Neuron (in vitro differentiated cells): ENCODE results near the gene CTLA4.

Experiments
- H2AFZ ChIP-seq: one replicate; pipeline ENCODE4 v1.6.1; 2013; ENCODE audit warnings: low read depth, mild to moderate bottlenecking, inconsistent platforms, low read length, moderate library complexity
- H3K27me3 ChIP-seq: one replicate; pipeline ENCODE4 v1.6.1; 2013; ENCODE audit warnings: low read length; ENCODE audit not compliant: insufficient read depth
- H3K36me3 ChIP-seq: one replicate; pipeline ENCODE4 v1.6.1; 2013; ENCODE audit warnings: low read length; ENCODE audit not compliant: insufficient read depth
- H3K4me1 ChIP-seq: one replicate; pipeline ENCODE4 v1.6.1; 2013; ENCODE audit warnings: low read length; ENCODE audit not compliant: insufficient read depth
- H3K4me3 ChIP-seq: 2 replicates; pipeline ENCODE4 v1.5.1; 2013; ENCODE audit warnings: mild to moderate bottlenecking, low read length, moderate library complexity
- H3K9me3 ChIP-seq: one replicate; pipeline ENCODE4 v1.6.1; 2013; ENCODE audit warnings: low read length

The CTLA4 gene

GRCh38 chr2:203905656-203906055 is 38.1 kb downstream of the CTLA4 start:
- Histone ChIP-seq H3K4me3 (no peak overlapping the region), H3K27me3 (no peaks in the 10 kb centered on the region), H3K9me3 (no peaks in the 10 kb centered on the region), H3K36me3 (no peaks in the 10 kb centered on the region), H2AFZ (no peak overlapping the region), H3K4me1 (no peaks in the 10 kb centered on the region)

- Histone ChIP-seq H3K36me3 (no peaks in the 10 kb centered on the region), H3K4me3 (no peak overlapping the region), H3K27me3 (no peaks in the 10 kb centered on the region), H3K9me3 (no peaks in the 10 kb centered on the region), H2AFZ (no peak overlapping the region), H3K4me1 (no peaks in the 10 kb centered on the region)
Observed at GRCh38 chr2:203908066-203908796, 40.7 kb downstream of the CTLA4 start.

GRCh38 chr2:203908797-203909185 is 41.2 kb downstream of the CTLA4 start:
- Histone ChIP-seq H3K27me3 (no peaks in the 10 kb centered on the region), H2AFZ (no peak overlapping the region), H3K36me3 (no peaks in the 10 kb centered on the region), H3K4me1 (no peaks in the 10 kb centered on the region), H3K4me3 (no peak overlapping the region), H3K9me3 (no peaks in the 10 kb centered on the region)

- Histone ChIP-seq H2AFZ (no peak overlapping the region), H3K4me3 (no peak overlapping the region), H3K36me3 (no peaks in the 10 kb centered on the region), H3K4me1 (no peaks in the 10 kb centered on the region), H3K27me3 (no peaks in the 10 kb centered on the region), H3K9me3 (no peaks in the 10 kb centered on the region)
Observed at GRCh38 chr2:203909261-203909967, 41.8 kb downstream of the CTLA4 start.

- Histone ChIP-seq H3K9me3 (no peaks in the 10 kb centered on the region), H3K36me3 (no peaks in the 10 kb centered on the region), H3K27me3 (no peaks in the 10 kb centered on the region), H2AFZ (no peak overlapping the region), H3K4me1 (no peaks in the 10 kb centered on the region), H3K4me3 (no peak overlapping the region)
Observed at GRCh38 chr2:203909974-203910373, 42.4 kb downstream of the CTLA4 start.

- Histone ChIP-seq H3K4me1 (no peaks in the 10 kb centered on the region), H3K27me3 (peaks cover 2% of the 10 kb centered on the region), H3K9me3 (no peaks in the 10 kb centered on the region), H3K4me3 (no peak overlapping the region), H2AFZ (no peak overlapping the region), H3K36me3 (no peaks in the 10 kb centered on the region)
Observed at GRCh38 chr2:203913947-203914346, 46.4 kb downstream of the CTLA4 start.

GRCh38 chr2:203914546-203915182 is 47.1 kb downstream of the CTLA4 start:
- no peaks in the 10 kb centered on the region for H3K9me3 ChIP-seq
- no peak overlapping the region for H2AFZ ChIP-seq
- no peaks in the 10 kb centered on the region for H3K36me3 ChIP-seq
- H3K4me1 ChIP-seq: no peaks in the 10 kb centered on the region
- peaks cover 2% of the 10 kb centered on the region for H3K27me3 ChIP-seq
- H3K4me3 ChIP-seq: no peak overlapping the region

GRCh38 chr2:203915256-203915655 is 47.7 kb downstream of the CTLA4 start:
- H3K4me3 ChIP-seq: no peak overlapping the region
- H3K27me3 ChIP-seq: peaks cover 2% of the 10 kb centered on the region
- no peaks in the 10 kb centered on the region for H3K36me3 ChIP-seq
- no peak overlapping the region for H2AFZ ChIP-seq
- no peaks in the 10 kb centered on the region for H3K9me3 ChIP-seq
- H3K4me1 ChIP-seq: no peaks in the 10 kb centered on the region

- Histone ChIP-seq H3K36me3 (no peaks in the 10 kb centered on the region), H3K4me1 (no peaks in the 10 kb centered on the region), H3K4me3 (no peak overlapping the region), H3K9me3 (no peaks in the 10 kb centered on the region), H2AFZ (no peak overlapping the region), H3K27me3 (peaks cover 2% of the 10 kb centered on the region)
Observed at GRCh38 chr2:203916756-203917155, 49.2 kb downstream of the CTLA4 start.

- H3K36me3 ChIP-seq: no peaks in the 10 kb centered on the region
- H3K9me3 ChIP-seq: no peaks in the 10 kb centered on the region
- no peak overlapping the region for H3K4me3 ChIP-seq
- no peak overlapping the region for H2AFZ ChIP-seq
- peaks cover 2% of the 10 kb centered on the region for H3K27me3 ChIP-seq
- no peaks in the 10 kb centered on the region for H3K4me1 ChIP-seq
Observed at GRCh38 chr2:203918264-203918663, 50.7 kb downstream of the CTLA4 start.

- no peaks in the 10 kb centered on the region for H3K9me3 ChIP-seq
- H3K4me1 ChIP-seq: no peaks in the 10 kb centered on the region
- H3K4me3 ChIP-seq: no peak overlapping the region
- H2AFZ ChIP-seq: no peak overlapping the region
- H3K27me3 ChIP-seq: peaks cover 2% of the 10 kb centered on the region
- no peaks in the 10 kb centered on the region for H3K36me3 ChIP-seq
Observed at GRCh38 chr2:203918839-203919238, 51.3 kb downstream of the CTLA4 start.
